Liver (tissue), 9 donors: Measurements from ENCODE around the gene HEYL. TPM values are rescaled to one million over a fixed set of nuclear protein-coding genes. Genes with fewer than 3 reads are reported as not detected.

Experiments
- DNase-seq: peaks from one replicate; pipeline ENCODE4 v3.0.0-alpha.2; 2017; ENCODE audit warnings: low spot score
- H3K27ac ChIP-seq, 2 donors: one replicate each; pipeline ENCODE4 v1.7.0; 2013; ENCODE audit warnings: inconsistent platforms in 2 of 2, low read length in 2 of 2, control low read depth in 1 of 2, low read depth in 1 of 2, mild to moderate bottlenecking in 1 of 2
- H3K27me3 ChIP-seq, 4 donors: one replicate each; pipeline versions ENCODE4 v1.6.1 to v1.7.0; 2013; ENCODE audit warnings: low read length in 3 of 4, inconsistent platforms in 1 of 4, mild to moderate bottlenecking in 1 of 4, moderate library complexity in 1 of 4; ENCODE audit not compliant: control insufficient read depth in 4 of 4, insufficient read depth in 4 of 4
- H3K36me3 ChIP-seq, 4 donors: one replicate each; pipeline versions ENCODE4 v1.6.1 to v1.7.0; 2013; ENCODE audit warnings: low read length in 3 of 4, mild to moderate bottlenecking in 3 of 4, low read depth in 1 of 4, moderate library complexity in 1 of 4; ENCODE audit not compliant: control insufficient read depth in 4 of 4, insufficient read depth in 3 of 4
- H3K4me1 ChIP-seq, 4 donors: one replicate each; pipeline versions ENCODE4 v1.6.1 to v1.7.0; 2013; ENCODE audit warnings: low read length in 3 of 4, mild to moderate bottlenecking in 3 of 4, moderate library complexity in 1 of 4; ENCODE audit not compliant: control insufficient read depth in 4 of 4, insufficient read depth in 4 of 4
- H3K4me3 ChIP-seq, 3 donors: one replicate each; pipeline versions ENCODE4 v1.6.1 to v1.7.0; 2013; ENCODE audit warnings: low read length in 3 of 3, control low read depth in 1 of 3, low read depth in 1 of 3, mild to moderate bottlenecking in 1 of 3
- H3K9ac ChIP-seq, 2 donors: one replicate each; pipeline ENCODE4 v1.7.0; 2013; ENCODE audit warnings: low read length in 2 of 2, mild to moderate bottlenecking in 2 of 2, moderate library complexity in 2 of 2, control low read depth in 1 of 2, low read depth in 1 of 2
- H3K9me3 ChIP-seq, 4 donors: one replicate each; pipeline versions ENCODE4 v1.6.1 to v1.7.0; 2013; ENCODE audit warnings: low read length in 3 of 4; ENCODE audit not compliant: control insufficient read depth in 4 of 4
- ATF3 ChIP-seq: IDR thresholded peaks from 2 replicates; pipeline ENCODE4 v1.6.1; 2016; ENCODE audit warnings: antibody characterized with exemption
- CTCF ChIP-seq: fragments of 150-350 bp; IDR thresholded peaks from 2 replicates; pipeline ENCODE4 v1.5.1; 2017; ENCODE audit warnings: improper control_type of control experiment, low read depth, low read length; ENCODE audit not compliant: missing input control
- EGR1 ChIP-seq, 2 donors: IDR thresholded peaks; 2 replicates each; pipeline ENCODE4 v1.6.1; 2016 to 2018; ENCODE audit warnings: antibody characterized with exemption in 2 of 2, low read depth in 2 of 2
- FOXA1 ChIP-seq: IDR thresholded peaks from 2 replicates; pipeline ENCODE4 v1.6.1; 2016; ENCODE audit warnings: antibody characterized with exemption
- GABPA ChIP-seq, 2 donors: IDR thresholded peaks in 1 of 2; conservative IDR thresholded peaks in 1 of 2; 2 replicates each; pipeline ENCODE4 v1.6.1; 2016; ENCODE audit warnings: antibody characterized with exemption in 2 of 2, mild to moderate bottlenecking in 1 of 2, moderate library complexity in 1 of 2
- HNF4A ChIP-seq, 2 donors: conservative IDR thresholded peaks; 2 replicates each; pipeline ENCODE4 v1.6.1; 2016; ENCODE audit warnings: antibody characterized with exemption in 2 of 2, mild to moderate bottlenecking in 2 of 2
- HNF4G ChIP-seq: IDR thresholded peaks from 2 replicates; pipeline ENCODE4 v1.6.1; 2016; ENCODE audit warnings: antibody characterized with exemption
- JUND ChIP-seq, 2 donors: IDR thresholded peaks; 2 replicates each; pipeline ENCODE4 v1.6.1; 2016; ENCODE audit warnings: antibody characterized with exemption in 2 of 2
- NR2F2 ChIP-seq: IDR thresholded peaks from 2 replicates; pipeline ENCODE4 v1.6.1; 2016; ENCODE audit warnings: antibody characterized with exemption
- RAD21 ChIP-seq, 2 donors: IDR thresholded peaks; 2 replicates each; pipeline ENCODE4 v1.6.1; 2016; ENCODE audit warnings: antibody characterized with exemption in 2 of 2, mild to moderate bottlenecking in 2 of 2
- REST ChIP-seq: IDR thresholded peaks from 2 replicates; pipeline ENCODE4 v1.6.1; 2016; ENCODE audit warnings: antibody characterized with exemption, mild to moderate bottlenecking
- RXRA ChIP-seq, 2 donors: IDR thresholded peaks; 2 replicates each; pipeline ENCODE4 v1.6.1; 2017 to 2018; ENCODE audit warnings: antibody characterized with exemption in 2 of 2, mild to moderate bottlenecking in 1 of 2
- SP1 ChIP-seq: IDR thresholded peaks from 2 replicates; pipeline ENCODE4 v1.6.1; 2018; ENCODE audit warnings: antibody characterized with exemption, mild to moderate bottlenecking
- TAF1 ChIP-seq: conservative IDR thresholded peaks from 2 replicates; pipeline ENCODE4 v1.6.1; 2016; ENCODE audit warnings: antibody characterized with exemption, mild to moderate bottlenecking
- YY1 ChIP-seq: IDR thresholded peaks from 2 replicates; pipeline ENCODE4 v1.6.1; 2016; ENCODE audit warnings: antibody characterized with exemption, mild to moderate bottlenecking
- ZBTB33 ChIP-seq: IDR thresholded peaks from 2 replicates; pipeline ENCODE4 v1.6.1; 2016; ENCODE audit warnings: antibody characterized with exemption
- WGBS: extraction: QIAGEN DNeasy Blood & Tissue Kit; methylation state at CpG from one replicate; pipeline ENCODE4 v1.1.7; 2013; 5-methylcytosine and 5-hydroxymethylcytosine counted together
- polyA plus RNA-seq, 2 donors: library from polyadenylated mRNA; stranded (reverse) in 1 of 2; unstranded in 1 of 2; fragments of 200-250 nt in 1 of 2; fragments of >200 nt in 1 of 2; fragmentation: Nextera tagmentation in 1 of 2; extraction: Ambion mirVana in 1 of 2; gene quantifications; one replicate each; pipeline versions ENCODE4 v1.2.1 to v1.2.3, GENCODE V29; 2013 to 2015
- total RNA-seq, 2 donors: library from RNA; depleted of rRNA; stranded (reverse); fragments of >200 nt; gene quantifications; one replicate each; pipeline ENCODE4 v1.2.3, GENCODE V29; 2014
- TF ChIP-seq, protein P1 (sequence below): IDR thresholded peaks from 2 replicates; pipeline ENCODE4 v1.6.1; 2016; ENCODE audit warnings: antibody characterized with exemption
- donor health status: healthy.
- donor health status: healthy.
- donor health status: healthy.
- donor health status: healthy.
- donor health status: healthy.

HEYL gene
- total and polyA plus RNA-seq, 4 donors, result 0.61 to 1.7 (median 1.2) TPM

DNA sequence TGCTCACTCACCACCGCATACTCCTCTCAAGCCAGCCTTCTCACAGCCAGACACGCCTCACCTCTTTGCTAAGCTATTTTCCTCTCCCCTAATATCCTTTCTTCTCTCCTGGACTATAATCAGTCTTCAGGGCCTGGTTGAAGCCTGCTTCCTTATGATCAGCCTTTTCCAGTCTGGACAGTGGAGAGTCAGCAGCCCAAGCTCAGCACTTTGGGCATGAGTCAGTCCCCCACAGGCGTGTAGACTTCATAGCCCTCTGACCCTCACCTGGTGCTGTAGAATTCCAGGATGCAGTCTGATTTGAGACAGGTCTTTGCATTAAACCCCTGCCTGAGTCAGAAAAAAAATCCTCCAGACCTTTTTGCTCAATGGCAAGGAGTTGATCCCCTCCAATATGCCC is 49.3 kb upstream of the HEYL start:
- no peak for TF ChIP-seq ATF3
- no peak for TF ChIP-seq RAD21 (IDR thresholded peaks at IDR 0.05)
- TF ChIP-seq RXRA (IDR thresholded peaks at IDR 0.05), result no peak
- no peak for TF ChIP-seq FOXA1
- no peak for TF ChIP-seq ZBTB33
- no peak for TF ChIP-seq EGR1 (IDR thresholded peaks at IDR 0.05; ENCODE audit: low read depth in 2 of 2)
- TF ChIP-seq HNF4A (conservative IDR thresholded peaks at IDR 0.05), result no peak
- TF ChIP-seq TAF1, result no peak
- TF ChIP-seq SP1, result no peak
- no peak for TF ChIP-seq CTCF
- no peak for TF ChIP-seq REST
- TF ChIP-seq, protein P1, sequence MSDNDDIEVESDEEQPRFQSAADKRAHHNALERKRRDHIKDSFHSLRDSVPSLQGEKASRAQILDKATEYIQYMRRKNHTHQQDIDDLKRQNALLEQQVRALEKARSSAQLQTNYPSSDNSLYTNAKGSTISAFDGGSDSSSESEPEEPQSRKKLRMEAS, result no peak
- TF ChIP-seq NR2F2, result no peak
- no peak for TF ChIP-seq GABPA (IDR thresholded peaks at IDR 0.05 in 1 of 2, conservative IDR thresholded peaks at IDR 0.05 in 1 of 2)
- TF ChIP-seq YY1, result no peak
- no peak for TF ChIP-seq HNF4G
- peaks cover 4 to 14% (median 5%) of the 10 kb centered on the region in 4 donors for H3K27me3 ChIP-seq
- H3K36me3 ChIP-seq, result no peaks in the 10 kb centered on the region
- peaks cover 0 to 14% (median 10%) of the 10 kb centered on the region in 4 donors for H3K4me1 ChIP-seq
- no peak overlapping the region for H3K9ac ChIP-seq
- no peak for DNase-seq
- 84% methylated on average over 3 of the region's 3 CpGs for WGBS
- no peak overlapping the region for H3K4me3 ChIP-seq
- H3K9me3 ChIP-seq, result no peaks in the 10 kb centered on the region
- no peak overlapping the region for H3K27ac ChIP-seq

DNA sequence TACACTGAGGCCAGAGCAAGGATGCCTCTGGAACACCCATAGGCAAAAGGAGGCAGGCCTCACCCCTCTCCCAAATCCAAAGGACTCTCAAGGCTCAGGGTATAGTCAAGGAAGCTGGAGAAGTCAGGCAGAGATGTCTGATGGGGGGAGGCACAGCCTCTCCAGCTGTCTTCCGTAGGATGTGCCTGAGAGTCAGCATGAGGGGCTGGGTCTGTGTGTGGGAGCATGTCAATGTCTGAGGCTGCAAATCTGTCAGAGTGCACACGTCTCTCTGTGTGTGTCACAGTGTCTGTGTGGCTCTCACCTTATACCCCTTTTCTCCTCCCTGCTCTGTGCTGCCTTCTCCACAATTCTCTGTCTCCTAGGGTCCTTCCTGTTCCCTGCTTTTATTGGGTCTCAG is 47.8 kb upstream of the HEYL start:
- Histone ChIP-seq H3K36me3 (no peaks in the 10 kb centered on the region), H3K9ac (no peak overlapping the region), H3K4me3 (no peak overlapping the region), H3K4me1 (peaks cover 0 to 14% (median 8%) of the 10 kb centered on the region in 4 donors), H3K9me3 (no peaks in the 10 kb centered on the region), H3K27me3 (peaks cover 4 to 11% (median 5%) of the 10 kb centered on the region in 4 donors), H3K27ac (no peak overlapping the region)
- WGBS, result 74% methylated on average over 2 of the region's 2 CpGs
- no peak for TF ChIP-seq SP1
- TF ChIP-seq, protein P1, result no peak
- no peak for TF ChIP-seq FOXA1
- TF ChIP-seq TAF1, result no peak
- TF ChIP-seq ATF3, result no peak
- no peak for TF ChIP-seq NR2F2
- TF ChIP-seq EGR1 (IDR thresholded peaks at IDR 0.05; ENCODE audit: low read depth in 2 of 2), result no peak
- TF ChIP-seq ZBTB33, result no peak
- no peak for TF ChIP-seq JUND (IDR thresholded peaks at IDR 0.05)
- DNase-seq, result no peak
